GM10266 (cell line): ENCODE measurements around the gene SPRN.
A peak's percentile ranks its signal among the peaks of the same experiment; 100 is the strongest.
"Not testable (repeated sequence)": the region's sequence is repeated elsewhere in the genome, so short reads cannot be mapped to it uniquely, and the experiment has no call there.

ENCODE experiments used
- DNase-seq: peaks from one replicate; pipeline ENCODE4 v3.0.0; 2012; ENCODE audit errors: extremely low spot score
- CTCF ChIP-seq: IDR thresholded peaks from 2 replicates; pipeline ENCODE4 v1.5.1; 2012; ENCODE audit warnings: mild to moderate bottlenecking, low read depth; ENCODE audit not compliant: control insufficient read depth, insufficient read depth; ENCODE audit errors: missing control alignments

The SPRN gene

GRCh38 chr10:133388973-133389818 lies 35.2 kb downstream of the SPRN start:
- peak; percentile 5 for TF ChIP-seq CTCF
- DNase-seq: peak; percentile 87

- no peak for DNase-seq
- TF ChIP-seq CTCF: no peak
These were observed 36.0 kb downstream of the SPRN start for GRCh38 chr10:133388236-133388972.

- not testable (repeated sequence) for DNase-seq
These were observed 37.5 kb downstream of the SPRN start for GRCh38 chr10:133386951-133387350.

GRCh38 chr10:133385214-133385613 lies 39.2 kb downstream of the SPRN start:
- DNase-seq: no peak
- no peak for TF ChIP-seq CTCF

- no peak for DNase-seq
- TF ChIP-seq CTCF: no peak
These were observed 40.4 kb downstream of the SPRN start for GRCh38 chr10:133384071-133384470.

GRCh38 chr10:133383551-133383950 lies 40.9 kb downstream of the SPRN start:
- TF ChIP-seq CTCF: no peak
- no peak for DNase-seq

- DNase-seq: no peak
These were observed 43.4 kb downstream of the SPRN start for GRCh38 chr10:133381036-133381435.

More at GRCh38 chr10:133381036-133381435, 43.4 kb downstream of the SPRN start:
- TF ChIP-seq CTCF: no peak
